ENCODE data around the gene SERHL2. TPM values are rescaled to one million over a fixed set of nuclear protein-coding genes. Genes with fewer than 3 reads are reported as not detected.
A peak's percentile ranks its signal among the peaks of the same experiment; 100 is the strongest.
"Not testable (repeated sequence)": the region's sequence is repeated elsewhere in the genome, so short reads cannot be mapped to it uniquely, and the experiment has no call there.

The SERHL2 gene
- total RNA-seq, 1 donor from 2014 or later: 2.2 TPM

- H3K27me3 Mint-ChIP-seq: no peaks in the 10 kb centered on the region
- peaks cover 55% of the 10 kb centered on the region for H3K36me3 Mint-ChIP-seq (ENCODE audit: low read depth)
- no peak for DNase-seq
- no peak overlapping the region for H3K27ac Mint-ChIP-seq
- H3K4me3 Mint-ChIP-seq: no peak overlapping the region
- no peaks in the 10 kb centered on the region for H3K9me3 Mint-ChIP-seq
- intact Hi-C loops (cut with micrococcal nuclease): no loop called here
- H3K4me1 Mint-ChIP-seq: peaks cover 3% of the 10 kb centered on the region
These were observed 38.2 kb downstream of the SERHL2 start for GRCh38 chr22:42591987-42592386.

GRCh38 chr22:42595434-42595833 is 41.7 kb downstream of the SERHL2 start:
- H3K4me1 Mint-ChIP-seq: no peaks in the 10 kb centered on the region
- intact Hi-C loops (cut with micrococcal nuclease): no loop called here
- no peak overlapping the region for H3K27ac Mint-ChIP-seq
- no peak for DNase-seq
- peaks cover 66% of the 10 kb centered on the region for H3K36me3 Mint-ChIP-seq (ENCODE audit: low read depth)
- H3K4me3 Mint-ChIP-seq: no peak overlapping the region
- H3K9me3 Mint-ChIP-seq: no peaks in the 10 kb centered on the region
- no peaks in the 10 kb centered on the region for H3K27me3 Mint-ChIP-seq

- no peak for DNase-seq
- Mint-ChIP-seq H3K27ac (no peak overlapping the region), H3K4me3 (no peak overlapping the region), H3K4me1 (no peaks in the 10 kb centered on the region), H3K9me3 (no peaks in the 10 kb centered on the region), H3K27me3 (no peaks in the 10 kb centered on the region), H3K36me3 (ENCODE audit: low read depth) (peaks cover 66% of the 10 kb centered on the region)
- intact Hi-C loops (cut with micrococcal nuclease): no loop called here
These were observed 42.6 kb downstream of the SERHL2 start for GRCh38 chr22:42596336-42596735.

GRCh38 chr22:42596863-42597530 is 43.2 kb downstream of the SERHL2 start:
- H3K36me3 Mint-ChIP-seq (ENCODE audit: low read depth): peaks cover 67% of the 10 kb centered on the region
- H3K27me3 Mint-ChIP-seq: no peaks in the 10 kb centered on the region
- no peak overlapping the region for H3K27ac Mint-ChIP-seq

GRCh38 chr22:42601879-42602465 is 48.2 kb downstream of the SERHL2 start:
- Mint-ChIP-seq H3K27ac (no peak overlapping the region), H3K27me3 (no peaks in the 10 kb centered on the region), H3K9me3 (no peaks in the 10 kb centered on the region), H3K4me1 (peaks cover 15% of the 10 kb centered on the region), H3K36me3 (ENCODE audit: low read depth) (peaks cover 53% of the 10 kb centered on the region), H3K4me3 (no peak overlapping the region)
- intact Hi-C loops (cut with micrococcal nuclease): no loop called here
- no peak for DNase-seq

More at GRCh38 chr22:42596863-42597530, 43.2 kb downstream of the SERHL2 start:
- intact Hi-C loops (cut with micrococcal nuclease): no loop called here
- no peak for DNase-seq
- no peaks in the 10 kb centered on the region for H3K9me3 Mint-ChIP-seq
- H3K4me3 Mint-ChIP-seq: no peak overlapping the region
- peaks cover 2% of the 10 kb centered on the region for H3K4me1 Mint-ChIP-seq

- Mint-ChIP-seq H3K9me3 (no peaks in the 10 kb centered on the region), H3K4me3 (no peak overlapping the region), H3K27me3 (no peaks in the 10 kb centered on the region), H3K36me3 (ENCODE audit: low read depth) (peaks cover 48% of the 10 kb centered on the region), H3K4me1 (peaks cover 15% of the 10 kb centered on the region), H3K27ac (no peak overlapping the region)
- no peak for DNase-seq
- intact Hi-C loops (cut with micrococcal nuclease): no loop called here
These were observed 48.7 kb downstream of the SERHL2 start for GRCh38 chr22:42602470-42602869.

GRCh38 chr22:42603427-42603826 is 49.7 kb downstream of the SERHL2 start:
- peaks cover 47% of the 10 kb centered on the region for H3K36me3 Mint-ChIP-seq (ENCODE audit: low read depth)

GRCh38 chr22:42604403-42604802 is 50.6 kb downstream of the SERHL2 start:
- H3K4me3 Mint-ChIP-seq: no peak overlapping the region
- no peak overlapping the region for H3K27ac Mint-ChIP-seq
- H3K9me3 Mint-ChIP-seq: no peaks in the 10 kb centered on the region
- intact Hi-C loops (cut with micrococcal nuclease): no loop called here
- peaks cover 20% of the 10 kb centered on the region for H3K4me1 Mint-ChIP-seq
- peaks cover 42% of the 10 kb centered on the region for H3K36me3 Mint-ChIP-seq (ENCODE audit: low read depth)
- H3K27me3 Mint-ChIP-seq: no peaks in the 10 kb centered on the region
- DNase-seq: no peak

More at GRCh38 chr22:42603427-42603826, 49.7 kb downstream of the SERHL2 start:
- H3K27me3 Mint-ChIP-seq: no peaks in the 10 kb centered on the region
- H3K9me3 Mint-ChIP-seq: no peaks in the 10 kb centered on the region
- no peak for DNase-seq
- intact Hi-C loops (cut with micrococcal nuclease): no loop called here
- H3K4me1 Mint-ChIP-seq: peaks cover 15% of the 10 kb centered on the region
- H3K4me3 Mint-ChIP-seq: no peak overlapping the region
- H3K27ac Mint-ChIP-seq: peak overlapping the region; percentile 53

GRCh38 chr22:42607641-42608040 is 53.9 kb downstream of the SERHL2 start:
- H3K9me3 Mint-ChIP-seq; H3K4me3 Mint-ChIP-seq; H3K27me3 Mint-ChIP-seq; H3K27ac Mint-ChIP-seq; intact Hi-C loops (cut with micrococcal nuclease); DNase-seq: not testable (repeated sequence)
- peaks cover 38% of the 10 kb centered on the region for H3K36me3 Mint-ChIP-seq (ENCODE audit: low read depth)
- peaks cover 41% of the 10 kb centered on the region for H3K4me1 Mint-ChIP-seq

- Mint-ChIP-seq H3K36me3 (ENCODE audit: low read depth) (peaks cover 37% of the 10 kb centered on the region), H3K4me3 (no peak overlapping the region), H3K4me1 (peaks cover 45% of the 10 kb centered on the region), H3K27ac (no peak overlapping the region), H3K27me3 (no peaks in the 10 kb centered on the region), H3K9me3 (no peaks in the 10 kb centered on the region)
- DNase-seq: no peak
- intact Hi-C loops (cut with micrococcal nuclease): no loop called here
These were observed 54.5 kb downstream of the SERHL2 start for GRCh38 chr22:42608136-42608822.

GRCh38 chr22:42608823-42609361 is 55.1 kb downstream of the SERHL2 start:
- H3K27ac Mint-ChIP-seq: peak overlapping the region; percentile 56
- H3K4me1 Mint-ChIP-seq: peaks cover 44% of the 10 kb centered on the region
- H3K36me3 Mint-ChIP-seq (ENCODE audit: low read depth): peaks cover 39% of the 10 kb centered on the region
- DNase-seq: no peak
- no peaks in the 10 kb centered on the region for H3K9me3 Mint-ChIP-seq
- no peak overlapping the region for H3K4me3 Mint-ChIP-seq
- intact Hi-C loops (cut with micrococcal nuclease): no loop called here
- no peaks in the 10 kb centered on the region for H3K27me3 Mint-ChIP-seq

- no peak for DNase-seq
- H3K9me3 Mint-ChIP-seq: no peaks in the 10 kb centered on the region
- H3K4me1 Mint-ChIP-seq: peaks cover 47% of the 10 kb centered on the region
- H3K36me3 Mint-ChIP-seq (ENCODE audit: low read depth): peaks cover 40% of the 10 kb centered on the region
- no peak overlapping the region for H3K4me3 Mint-ChIP-seq
- peak overlapping the region; percentile 54 for H3K27ac Mint-ChIP-seq
- intact Hi-C loops (cut with micrococcal nuclease): loop anchor here (5.0 kb wide), 3 partner anchors 58 to 532 kb away; partner anchors contain the start of genes MCAT, NDUFA6 and SERHL2
- H3K27me3 Mint-ChIP-seq: no peaks in the 10 kb centered on the region
These were observed 56.4 kb downstream of the SERHL2 start for GRCh38 chr22:42610186-42610585.

- Mint-ChIP-seq H3K36me3 (ENCODE audit: low read depth) (peaks cover 34% of the 10 kb centered on the region), H3K4me3 (peak overlapping the region; percentile 16), H3K9me3 (no peaks in the 10 kb centered on the region), H3K27ac (peak overlapping the region; percentile 56), H3K4me1 (peaks cover 48% of the 10 kb centered on the region), H3K27me3 (no peaks in the 10 kb centered on the region)
- intact Hi-C loops (cut with micrococcal nuclease): loop anchor here (5.0 kb wide), 3 partner anchors 59 to 531 kb away; partner anchors contain the start of genes MCAT, NDUFA6 and SERHL2
- DNase-seq: no peak
These were observed 57.3 kb downstream of the SERHL2 start for GRCh38 chr22:42611051-42611450.

GRCh38 chr22:42612336-42612735 is 58.6 kb downstream of the SERHL2 start:
- no peaks in the 10 kb centered on the region for H3K27me3 Mint-ChIP-seq
- H3K27ac Mint-ChIP-seq: peak overlapping the region; percentile 60
- peak overlapping the region; percentile 91 for H3K4me3 Mint-ChIP-seq
- H3K36me3 Mint-ChIP-seq (ENCODE audit: low read depth): peaks cover 32% of the 10 kb centered on the region
- intact Hi-C loops (cut with micrococcal nuclease): loop anchor here (5.0 kb wide), 3 partner anchors 60 to 530 kb away; partner anchors contain the start of genes MCAT, NDUFA6 and SERHL2
- H3K4me1 Mint-ChIP-seq: peaks cover 47% of the 10 kb centered on the region
- DNase-seq: no peak
- H3K9me3 Mint-ChIP-seq: no peaks in the 10 kb centered on the region

Measured in activated CD4-positive, alpha-beta T cell treated with anti-CD3 and anti-CD28 coated beads, Interleukin-2, amount 10 ng/mL, durations not matched to agents 24 days and 14 days (primary cell).